ENCODE results near the gene UTP4.

Gene UTP4

GRCh38 chr16:69132424-69133252, at the start of gene UTP4, which contains the start of gene CHTF8:
TSS of gene UTP4 (plus strand) at chr16:69132649. CDS start at chr16:69133460, 811 bp downstream.
TSS of gene CHTF8 (minus strand) at chr16:69132588. CDS start at chr16:69121458, 11,130 bp downstream.
- DNase-seq (ENCODE audit: low spot score) = peak; percentile 84

- no peak for DNase-seq (ENCODE audit: low spot score)
Measured at GRCh38 chr16:69083306-69083941, 49.0 kb upstream of the UTP4 start.

GRCh38 chr16:69084289-69084688, 48.2 kb upstream of the UTP4 start:
- DNase-seq (ENCODE audit: low spot score) = no peak

GRCh38 chr16:69085032-69085695, 47.3 kb upstream of the UTP4 start:
- no peak for DNase-seq (ENCODE audit: low spot score)

- no peak for DNase-seq (ENCODE audit: low spot score)
Measured at GRCh38 chr16:69087161-69087581, 45.3 kb upstream of the UTP4 start.

GRCh38 chr16:69088684-69089083, 43.8 kb upstream of the UTP4 start:
- DNase-seq (ENCODE audit: low spot score) = no peak

GRCh38 chr16:69089091-69089910, 43.1 kb upstream of the UTP4 start:
- DNase-seq (ENCODE audit: low spot score) = no peak

GRCh38 chr16:69093974-69094373, 38.5 kb upstream of the UTP4 start:
- DNase-seq (ENCODE audit: low spot score) = no peak

- DNase-seq (ENCODE audit: low spot score) = no peak
Measured at GRCh38 chr16:69094501-69094900, 37.9 kb upstream of the UTP4 start.

GRCh38 chr16:69095193-69095592, 37.3 kb upstream of the UTP4 start:
- no peak for DNase-seq (ENCODE audit: low spot score)

GRCh38 chr16:69100071-69100691, 32.3 kb upstream of the UTP4 start:
- no peak for DNase-seq (ENCODE audit: low spot score)

- peak; percentile 75 for DNase-seq (ENCODE audit: low spot score)
Measured at GRCh38 chr16:69105501-69106361, 26.7 kb upstream of the UTP4 start, which contains the start of gene HAS3. TSS of gene HAS3 (plus strand) at chr16:69105653. CDS start at chr16:69109396, 3,743 bp downstream.

- DNase-seq (ENCODE audit: low spot score) = no peak
Measured at GRCh38 chr16:69106491-69107315, 25.7 kb upstream of the UTP4 start.

GRCh38 chr16:69107316-69107962, 25.0 kb upstream of the UTP4 start:
- DNase-seq (ENCODE audit: low spot score) = peak; percentile 18

- no peak for DNase-seq (ENCODE audit: low spot score)
Measured at GRCh38 chr16:69108064-69108904, 24.2 kb upstream of the UTP4 start.

- DNase-seq (ENCODE audit: low spot score) = no peak
Measured at GRCh38 chr16:69108905-69109252, 23.6 kb upstream of the UTP4 start.

- no peak for DNase-seq (ENCODE audit: low spot score)
Measured at GRCh38 chr16:69109486-69110270, 22.8 kb upstream of the UTP4 start.
